B cell (primary cell): ENCODE data around the gene COPS8. TPM values are rescaled to one million over a fixed set of nuclear protein-coding genes. Genes with fewer than 3 reads are reported as not detected.

Source experiments
- ATAC-seq: fragments of 200-7000 bp; cut with Tn5 transposase; one replicate; pipeline ENCODE4 v1.10.0; 2021; ENCODE audit warnings: low read depth, mild to moderate bottlenecking, moderate number of reproducible peaks, moderate library complexity
- CTCF ChIA-PET: fragments of 350-600 bp; sonication (Branson Sonifier 250); formaldehyde crosslinking; loops from one replicate; lab custom pipeline; 2021; ENCODE audit warnings: antibody characterized with exemption, inconsistent platforms; lab: Charles Lee
- POLR2A ChIA-PET: fragments of 350-600 bp; sonication (Branson Sonifier 250); formaldehyde crosslinking; loops from one replicate; lab custom pipeline; 2021; ENCODE audit warnings: antibody characterized with exemption; lab: Charles Lee
- DNase-seq: peaks from one replicate; pipeline ENCODE4 v3.0.0; 2013
- H2AFZ ChIP-seq: 2 replicates; pipeline ENCODE4 v1.6.1; 2012; ENCODE audit warnings: mild to moderate bottlenecking, low read depth, low read length; ENCODE audit not compliant: insufficient read depth, poor library complexity, severe bottlenecking
- H3K27ac ChIP-seq, 2 donors: 1 replicate in 1 of 2; 2 replicates in 1 of 2; pipeline ENCODE4 v1.5.1; 2012 to 2013; ENCODE audit warnings: low read length in 2 of 2, mild to moderate bottlenecking in 2 of 2, moderate library complexity in 1 of 2
- H3K27me3 ChIP-seq, 4 experiments: fragments of 200-600 bp in 1 of 4; sonication (generic) in 1 of 4; replicated peaks in 1 of 4; 1 replicate in 2 of 4; 2 replicates in 2 of 4; pipeline versions ENCODE4 v1.6.1 to v1.7.0; 2013 to 2016; ENCODE audit warnings: low read length in 3 of 4, mild to moderate bottlenecking in 2 of 4, mixed read lengths in 1 of 4, moderate library complexity in 1 of 4; ENCODE audit not compliant: insufficient read depth in 4 of 4, control insufficient read depth in 3 of 4; ENCODE audit errors: control extremely low read depth in 1 of 4
- H3K36me3 ChIP-seq, 2 experiments: replicated peaks in 1 of 2; 1 replicate in 1 of 2; 2 replicates in 1 of 2; pipeline versions ENCODE4 v1.6.1 to v1.7.1; 2013; ENCODE audit warnings: low read length in 1 of 2; ENCODE audit not compliant: insufficient read depth in 2 of 2, control insufficient read depth in 1 of 2; ENCODE audit errors: control extremely low read depth in 1 of 2, extremely low read depth in 1 of 2
- H3K4me1 ChIP-seq, 2 donors: fragments of 200-600 bp in 1 of 2; sonication (generic) in 1 of 2; 1 replicate in 1 of 2; 2 replicates in 1 of 2; pipeline versions ENCODE4 v1.5.1 to v1.6.1; 2013 to 2017; ENCODE audit warnings: low read length in 2 of 2; ENCODE audit not compliant: control insufficient read depth in 2 of 2, insufficient read depth in 2 of 2
- H3K4me2 ChIP-seq: replicated peaks from 2 replicates; pipeline ENCODE3; 2012; ENCODE audit warnings: mild to moderate bottlenecking, low read depth, low read length; ENCODE audit not compliant: poor library complexity, severe bottlenecking
- H3K4me3 ChIP-seq, 5 experiments: fragments of 200-600 bp in 1 of 5; sonication (generic) in 1 of 5; 1 replicate in 3 of 5; 2 replicates in 2 of 5; pipeline versions ENCODE4 v1.5.1 to v1.7.0; 2011 to 2016; ENCODE audit warnings: low read length in 4 of 5, mild to moderate bottlenecking in 4 of 5, low read depth in 2 of 5, control low read depth in 1 of 5, moderate library complexity in 1 of 5; ENCODE audit not compliant: insufficient read depth in 1 of 5; ENCODE audit errors: control extremely low read depth in 1 of 5, extremely low read depth in 1 of 5
- H3K79me2 ChIP-seq: fragments of 200-600 bp; sonication (generic); one replicate; pipeline ENCODE4 v1.6.0; 2016; ENCODE audit warnings: low read length; ENCODE audit not compliant: control insufficient read depth, insufficient read depth
- H3K9ac ChIP-seq: fragments of 200-600 bp; sonication (generic); 2 replicates; pipeline ENCODE4 v1.6.1; 2017; ENCODE audit warnings: mild to moderate bottlenecking, low read length, moderate library complexity
- H3K9me3 ChIP-seq, 3 donors: one replicate each; pipeline versions ENCODE4 v1.6.1 to v1.7.1; 2013; ENCODE audit warnings: low read length in 2 of 3; ENCODE audit not compliant: control insufficient read depth in 2 of 3, insufficient read depth in 1 of 3; ENCODE audit errors: control extremely low read depth in 1 of 3
- H4K20me1 ChIP-seq: 2 replicates; pipeline ENCODE4 v1.6.0; 2012; ENCODE audit warnings: mild to moderate bottlenecking, low read length; ENCODE audit not compliant: insufficient read depth, control insufficient read depth, poor library complexity, severe bottlenecking
- H3K27ac Mint-ChIP-seq: one replicate; pipeline ENCODE4 v1.8.0; 2021; ENCODE audit warnings: mixed read lengths
- H3K27me3 Mint-ChIP-seq: one replicate; pipeline ENCODE4 v1.8.0; 2021; ENCODE audit warnings: mixed read lengths
- H3K4me1 Mint-ChIP-seq: one replicate; pipeline ENCODE4 v1.8.0; 2021; ENCODE audit warnings: mixed read lengths
- H3K4me3 Mint-ChIP-seq: one replicate; pipeline ENCODE4 v1.8.0; 2021; ENCODE audit warnings: mixed read lengths
- H3K9me3 Mint-ChIP-seq: one replicate; pipeline ENCODE4 v1.8.0; 2022; ENCODE audit warnings: mixed read lengths; ENCODE audit not compliant: insufficient read depth
- CTCF ChIP-seq: fragments of 200-600 bp; IDR thresholded peaks from one replicate; pipeline ENCODE4 v1.8.0; 2022; ENCODE audit warnings: antibody characterized with exemption, mild to moderate bottlenecking
- EZH2 ChIP-seq: IDR thresholded peaks from 2 replicates; pipeline ENCODE4 v1.6.1; 2012; ENCODE audit warnings: borderline replicate concordance, low read depth, mild to moderate bottlenecking, moderate library complexity, low read length; ENCODE audit not compliant: insufficient read depth, poor library complexity, severe bottlenecking
- WGBS: methylation state at CpG from one replicate; pipeline ENCODE4 v1.1.5; 2013; ENCODE audit warnings: missing lambda C conversion rate; ENCODE audit not compliant: insufficient coverage; 5-methylcytosine and 5-hydroxymethylcytosine counted together
- intact Hi-C: fragments of 100-400 bp; cut with micrococcal nuclease; formaldehyde crosslinking; loops from one replicate; pipeline ENCODE4 v1.10.0; 2022
- polyA plus RNA-seq: library from polyadenylated mRNA; depleted of rRNA; stranded (reverse); fragments of >200 nt; gene quantifications from 2 replicates; pipeline ENCODE4 v1.2.3, GENCODE V29; 2012
- total RNA-seq, 2 donors: library from RNA; stranded (reverse); fragments of 120-200 nt in 1 of 2; gene quantifications; 1 replicate in 1 of 2; 2 replicates in 1 of 2; pipeline versions ENCODE4 v1.2.3 to v1.2.4, GENCODE V29; 2013 to 2022

COPS8 gene
- total and polyA plus RNA-seq, 2 donors (not counting 1 experiment from before 2014, with no cell fraction given): 21.7 to 34.2 TPM

DNA sequence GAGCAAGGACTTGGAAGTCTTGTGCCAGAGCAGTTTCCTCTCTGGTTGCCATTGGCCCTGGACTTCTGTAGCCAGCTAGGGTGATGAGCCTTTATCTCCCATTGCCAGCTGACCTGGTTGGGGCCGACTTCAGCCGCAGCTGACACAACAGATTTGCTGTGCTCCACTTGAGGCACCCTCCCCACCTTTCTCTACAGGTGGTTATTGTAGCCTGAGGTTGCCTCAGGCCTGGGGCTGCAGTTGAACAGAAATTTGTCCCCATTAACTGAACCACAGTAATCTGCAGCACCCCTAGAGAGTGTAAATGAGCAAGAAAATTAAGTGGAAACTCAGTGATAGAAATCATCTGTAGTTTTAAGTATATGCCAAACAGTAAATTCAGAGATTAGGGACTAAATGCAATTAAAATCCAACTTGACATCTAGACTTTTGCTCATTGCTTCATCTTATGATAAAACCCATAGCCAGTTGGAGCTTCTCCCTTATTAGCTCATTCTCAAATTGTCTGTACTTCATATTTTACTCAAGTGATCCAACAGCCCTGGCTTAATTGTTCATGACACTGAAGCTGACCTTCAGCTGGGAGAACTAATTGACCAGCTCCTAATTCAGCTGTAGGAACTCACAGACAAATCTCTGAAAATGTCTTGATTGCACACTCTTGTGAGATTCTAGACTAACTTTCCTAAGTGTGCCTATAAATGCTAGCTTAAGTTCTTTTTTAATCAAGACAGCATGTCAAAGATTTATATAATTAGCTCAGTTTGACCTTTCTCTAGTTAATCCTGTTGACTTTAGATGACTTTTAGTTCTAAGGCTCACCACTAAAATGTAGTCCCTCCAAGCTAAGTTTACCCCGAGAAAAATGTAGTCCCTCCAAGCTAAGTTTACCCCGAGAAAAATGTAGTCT, 48.9 kb downstream of the COPS8 start:
- no peaks in the 10 kb centered on the region for H3K27me3 ChIP-seq
- H3K27ac ChIP-seq: no peak overlapping the region
- H3K9ac ChIP-seq: no peak overlapping the region
- no peaks in the 10 kb centered on the region for H3K36me3 ChIP-seq
- H3K4me1 ChIP-seq: no peaks in the 10 kb centered on the region
- H3K4me2 ChIP-seq: no peak overlapping the region
- no peak overlapping the region for H3K4me3 ChIP-seq
- intact Hi-C loops: no loop called here
- Mint-ChIP-seq H3K9me3 (no peaks in the 10 kb centered on the region), H3K27ac (no peak overlapping the region), H3K27me3 (no peaks in the 10 kb centered on the region), H3K4me3 (no peak overlapping the region), H3K4me1 (no peaks in the 10 kb centered on the region)
- no peaks in the 10 kb centered on the region for H3K79me2 ChIP-seq
- no peak overlapping the region for H2AFZ ChIP-seq
- DNase-seq: no peak
- WGBS: 84% methylated on average over 3 of the region's 4 CpGs
- no peak for ATAC-seq
- CTCF ChIA-PET: interaction anchor here (0.8 to 1.2 kb wide), 3 partner anchors 12 to 25 kb away, joined by 3 read pairs; no protein-coding TSS in a partner anchor
- no peaks in the 10 kb centered on the region for H3K9me3 ChIP-seq
- TF ChIP-seq EZH2: no peak
- TF ChIP-seq CTCF: no peak
- POLR2A ChIA-PET: no interaction called here
- H4K20me1 ChIP-seq: no peaks in the 10 kb centered on the region

DNA sequence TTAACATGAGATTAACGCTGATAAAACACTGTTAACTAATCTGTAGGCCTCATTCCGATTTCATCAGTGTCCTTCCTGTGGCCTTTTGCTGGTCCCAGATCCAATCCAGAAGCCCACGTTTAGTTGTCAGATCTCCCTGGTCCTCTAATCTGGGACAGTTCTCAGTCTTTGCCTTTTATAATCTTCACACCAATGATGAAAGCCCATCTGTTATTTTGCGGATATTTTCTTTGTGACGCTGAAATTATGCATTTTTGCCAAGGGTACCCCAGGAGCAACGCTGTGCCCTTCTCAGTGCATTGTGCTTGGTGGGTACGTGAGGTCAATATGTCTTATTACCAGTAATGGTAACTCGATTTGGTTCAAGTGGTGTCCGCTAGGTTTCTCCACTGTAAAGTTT, 51.1 kb downstream of the COPS8 start:
- Histone ChIP-seq H3K4me2 (no peak overlapping the region), H3K4me3 (no peak overlapping the region), H3K9me3 (no peaks in the 10 kb centered on the region), H3K36me3 (no peaks in the 10 kb centered on the region), H3K27ac (no peak overlapping the region), H3K4me1 (no peaks in the 10 kb centered on the region), H3K27me3 (no peaks in the 10 kb centered on the region), H2AFZ (no peak overlapping the region), H4K20me1 (no peaks in the 10 kb centered on the region), H3K79me2 (no peaks in the 10 kb centered on the region), H3K9ac (no peak overlapping the region)
- ATAC-seq (no peak), DNase-seq (no peak)
- no peaks in the 10 kb centered on the region for H3K27me3 Mint-ChIP-seq
- H3K27ac Mint-ChIP-seq: no peak overlapping the region
- ChIA-PET CTCF (no interaction called here), POLR2A (no interaction called here)
- intact Hi-C loops: no loop called here
- TF ChIP-seq CTCF: no peak
- no peak for TF ChIP-seq EZH2
- no peak overlapping the region for H3K4me3 Mint-ChIP-seq
- WGBS: 93% methylated on average over 6 of the region's 9 CpGs
- H3K4me1 Mint-ChIP-seq: no peaks in the 10 kb centered on the region
- H3K9me3 Mint-ChIP-seq: no peaks in the 10 kb centered on the region
